UCSD-AML1 (cell line): ENCODE results near the gene BAIAP2.

Experiments
- DNase-seq: peaks from one replicate; lab custom pipeline; 2025; ENCODE audit not compliant: unreplicated experiment; lab: John Stamatoyannopoulos, UW

BAIAP2 gene

GRCh38 chr17:81034779-81035520, at the start of gene BAIAP2:
TSS of gene BAIAP2 (plus strand) at chr17:81035151. CDS start at chr17:81035255, 104 bp downstream.
- DNase-seq, result peak; percentile 96

GRCh38 chr17:80986046-80986445, 48.9 kb upstream of the BAIAP2 start:
- DNase-seq, result no peak

DNA sequence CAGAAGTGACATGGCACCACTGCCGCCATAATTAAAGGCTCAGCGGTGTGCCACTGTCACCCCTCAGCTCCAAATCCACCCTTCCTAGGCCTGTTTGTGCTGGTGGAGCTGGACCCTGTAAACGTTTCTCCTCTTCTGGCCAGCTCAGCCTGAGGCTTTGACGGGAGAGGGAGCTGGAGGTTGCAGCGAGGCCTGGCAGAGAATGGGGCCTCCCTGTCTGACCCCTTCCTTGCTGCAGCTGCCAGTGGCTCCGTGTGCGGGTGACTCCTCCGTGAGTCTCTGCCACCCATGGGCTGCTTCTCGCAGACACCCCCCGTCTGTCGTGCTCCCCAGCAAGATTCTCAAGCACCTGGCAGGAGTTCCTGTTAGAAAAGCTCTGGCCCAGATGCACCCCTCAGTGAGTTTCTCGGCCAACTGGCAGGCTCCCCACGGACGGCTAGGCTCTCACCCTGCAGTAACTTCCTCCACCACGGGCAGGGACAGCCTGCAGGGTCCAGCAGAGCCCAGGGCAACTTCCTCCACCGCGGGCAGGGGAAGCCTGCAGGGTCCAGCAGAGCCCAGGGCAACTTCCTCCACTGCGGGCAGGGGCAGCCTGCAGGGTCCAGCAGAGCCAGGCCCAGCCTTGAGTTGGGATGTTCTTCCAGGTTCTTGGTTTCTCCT, 48.0 kb upstream of the BAIAP2 start:
- peak; percentile 60 for DNase-seq

- DNase-seq, result no peak
Measured at GRCh38 chr17:80987941-80988461, 47.0 kb upstream of the BAIAP2 start.

- DNase-seq, result no peak
Measured at GRCh38 chr17:80989586-80989913, 45.4 kb upstream of the BAIAP2 start.

GRCh38 chr17:80990921-80991644, 43.9 kb upstream of the BAIAP2 start:
- no peak for DNase-seq

- DNase-seq, result peak; percentile 85
Measured at GRCh38 chr17:80991645-80992076, 43.3 kb upstream of the BAIAP2 start, which contains the start of gene CHMP6. TSS of gene CHMP6 (plus strand) at chr17:80991841. CDS start at chr17:80991919, 78 bp downstream.

DNA sequence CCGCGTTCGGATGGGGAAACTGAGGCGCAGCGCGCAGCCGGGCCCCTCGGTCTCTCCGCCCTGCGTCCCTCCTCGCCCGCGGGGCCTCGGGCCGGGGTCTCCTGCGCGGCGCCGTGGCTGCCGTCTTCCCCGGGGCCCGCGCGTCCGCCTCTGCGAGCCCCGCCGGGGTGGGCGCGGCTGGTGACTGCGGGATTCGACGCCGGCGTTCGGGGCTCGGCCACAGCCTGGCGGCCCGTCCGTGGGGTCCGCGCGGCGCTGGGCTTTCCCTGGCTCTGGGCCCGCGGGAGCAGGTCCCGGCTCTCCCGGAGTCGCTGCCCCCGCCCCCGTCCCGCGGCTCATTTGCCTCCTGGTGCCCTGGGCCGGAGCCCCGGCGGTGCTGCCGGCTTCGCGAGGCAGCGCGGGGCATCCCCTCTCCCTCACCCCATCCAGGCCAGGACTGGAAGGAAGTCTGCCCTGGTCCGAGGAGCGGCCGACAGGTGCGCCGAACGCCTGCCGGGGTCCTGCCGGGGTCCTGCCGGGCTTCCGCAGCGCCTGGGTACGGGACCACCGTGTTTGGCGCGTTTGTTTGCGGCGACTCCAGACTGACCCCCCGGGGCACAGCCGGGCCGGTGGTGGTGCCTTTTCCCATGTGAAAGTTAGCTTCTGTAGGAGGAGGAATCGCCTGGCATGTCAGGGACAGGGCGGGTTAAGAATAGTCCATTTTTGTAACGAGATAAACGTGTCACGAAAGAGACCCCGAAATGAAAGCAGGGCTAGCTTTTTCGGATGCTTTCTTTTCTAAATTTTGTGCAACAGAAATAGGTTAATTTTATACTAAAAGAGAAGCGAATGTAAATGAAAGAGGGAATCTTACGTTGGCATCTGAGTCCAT, 42.6 kb upstream of the BAIAP2 start:
- DNase-seq, result no peak

DNA sequence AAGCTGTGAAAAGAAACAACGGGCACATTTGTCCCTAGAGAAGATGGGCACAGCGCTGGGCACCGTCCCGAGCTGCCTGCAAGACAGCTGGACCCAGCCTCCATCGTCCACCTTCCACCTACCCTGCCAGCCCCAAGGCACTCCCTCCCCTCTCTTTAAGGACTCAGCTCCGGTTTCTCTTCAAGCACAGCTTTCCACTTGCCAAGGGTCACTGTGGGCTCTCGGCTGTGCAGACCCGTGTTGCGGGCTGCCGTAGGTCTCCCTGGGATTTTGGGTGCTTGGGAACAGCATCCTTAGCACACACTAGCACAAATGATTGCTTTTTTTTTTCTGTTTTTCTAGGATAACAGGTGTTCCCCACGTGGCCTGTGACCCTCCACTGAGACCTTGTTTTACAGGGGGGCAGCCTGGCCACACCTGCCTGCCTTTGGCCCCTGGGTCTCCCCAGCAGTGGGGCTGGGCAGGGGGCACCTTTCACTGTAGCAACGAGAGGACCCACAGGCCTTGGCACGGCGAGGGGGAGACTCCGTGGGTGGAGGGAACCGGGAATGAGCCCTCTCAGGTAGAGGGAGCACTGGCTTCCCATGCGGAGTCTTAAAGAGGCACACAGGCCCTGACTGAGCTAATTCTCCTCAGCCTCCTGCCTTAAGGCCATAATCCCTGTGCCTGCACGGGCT, 41.9 kb upstream of the BAIAP2 start:
- no peak for DNase-seq

DNA sequence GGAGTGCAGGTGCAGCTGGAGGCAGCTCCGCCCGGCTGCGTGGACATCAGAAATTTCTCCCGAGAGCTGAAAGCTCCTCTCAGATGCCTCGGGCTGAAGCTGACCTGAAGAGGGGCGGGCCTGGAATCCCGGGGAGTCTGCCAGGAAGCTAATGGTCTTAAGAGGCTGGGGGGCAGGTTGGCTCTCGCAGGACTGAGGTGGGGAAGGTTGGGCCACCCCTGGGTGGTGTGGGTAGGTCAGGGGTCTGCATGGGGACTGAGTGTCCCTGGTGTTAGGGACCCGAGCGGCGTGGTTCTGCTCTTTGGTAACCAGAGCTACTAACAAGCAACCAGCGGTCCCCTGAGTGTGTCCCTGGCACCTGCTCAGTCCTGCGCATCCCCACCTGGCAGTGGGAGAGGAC, 39.8 kb upstream of the BAIAP2 start:
- no peak for DNase-seq

DNA sequence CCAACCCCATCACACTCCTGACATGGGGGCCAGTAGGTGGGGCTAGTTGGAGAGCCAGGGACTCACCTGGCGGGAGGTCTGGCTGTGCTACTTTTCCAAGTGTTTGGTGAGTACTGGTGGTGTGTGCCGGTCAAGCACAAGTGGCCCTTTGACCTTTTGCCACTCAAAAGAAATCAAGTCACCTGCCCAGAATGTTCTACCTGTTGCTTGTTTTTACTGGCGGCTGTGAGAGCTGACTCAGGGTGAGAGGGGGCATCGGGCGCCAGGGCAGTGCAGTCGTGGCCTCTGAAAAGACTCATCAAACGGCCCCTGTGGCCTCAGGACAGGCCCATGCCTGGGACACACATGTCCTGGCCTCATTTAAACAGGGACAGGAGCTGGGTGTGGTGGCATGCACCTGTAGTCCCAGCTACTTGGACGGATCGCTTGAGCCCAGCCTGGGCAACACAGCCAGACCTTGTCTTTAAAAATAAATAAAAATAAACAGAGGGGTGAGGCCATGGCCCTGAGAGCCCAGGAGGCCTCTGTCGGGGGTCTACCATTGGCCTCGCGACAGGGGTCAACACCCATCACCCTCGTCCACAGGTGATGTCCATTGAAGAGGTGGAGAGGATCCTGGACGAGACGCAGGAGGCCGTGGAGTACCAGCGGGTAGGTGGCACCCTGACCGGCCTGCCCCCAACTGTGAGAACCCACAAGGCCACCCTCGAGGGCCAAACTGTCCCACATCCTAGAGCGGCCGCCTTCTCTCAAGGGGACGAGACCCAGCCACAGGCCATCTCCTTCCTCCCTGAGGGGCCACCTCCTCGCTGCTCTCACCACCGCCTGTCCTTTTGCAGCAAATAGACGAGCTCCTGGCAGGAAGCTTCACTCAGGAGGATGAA, 38.3 kb upstream of the BAIAP2 start:
- DNase-seq, result no peak

DNA sequence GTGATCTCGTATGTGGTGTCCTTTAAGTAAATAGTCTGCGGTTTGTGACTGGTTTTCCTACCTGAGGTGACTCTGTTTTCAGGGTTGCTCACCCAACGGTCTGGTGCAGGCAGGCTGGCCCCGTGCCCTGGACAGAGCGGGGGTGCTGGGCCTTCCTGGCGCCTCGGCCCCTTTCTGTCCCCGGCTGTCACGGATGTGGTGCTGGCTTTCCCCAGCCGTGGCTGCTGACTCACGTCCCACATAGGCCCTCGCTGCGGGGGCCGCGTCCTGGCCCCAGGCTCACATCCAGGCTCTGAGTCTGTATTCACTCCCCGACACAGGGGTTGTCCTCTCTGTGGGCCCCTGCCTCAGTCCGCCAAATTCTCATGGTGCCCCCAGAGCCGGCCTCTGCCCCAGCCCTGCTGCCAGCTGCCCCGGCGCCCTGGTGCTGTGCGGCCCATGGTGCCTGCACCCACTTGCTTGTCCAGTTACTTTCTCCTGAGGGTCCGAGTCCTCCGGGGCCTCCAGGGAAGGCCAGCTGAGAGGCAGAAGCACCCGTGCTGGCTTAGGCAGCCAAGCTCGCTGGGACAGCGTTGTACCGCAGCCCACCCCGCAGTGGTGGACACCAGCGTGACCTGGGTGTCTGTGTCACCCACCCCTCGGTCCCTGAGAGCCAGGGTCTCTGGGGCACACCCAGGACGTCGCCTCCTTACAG, 37.4 kb upstream of the BAIAP2 start:
- peak; percentile 80 for DNase-seq

DNA sequence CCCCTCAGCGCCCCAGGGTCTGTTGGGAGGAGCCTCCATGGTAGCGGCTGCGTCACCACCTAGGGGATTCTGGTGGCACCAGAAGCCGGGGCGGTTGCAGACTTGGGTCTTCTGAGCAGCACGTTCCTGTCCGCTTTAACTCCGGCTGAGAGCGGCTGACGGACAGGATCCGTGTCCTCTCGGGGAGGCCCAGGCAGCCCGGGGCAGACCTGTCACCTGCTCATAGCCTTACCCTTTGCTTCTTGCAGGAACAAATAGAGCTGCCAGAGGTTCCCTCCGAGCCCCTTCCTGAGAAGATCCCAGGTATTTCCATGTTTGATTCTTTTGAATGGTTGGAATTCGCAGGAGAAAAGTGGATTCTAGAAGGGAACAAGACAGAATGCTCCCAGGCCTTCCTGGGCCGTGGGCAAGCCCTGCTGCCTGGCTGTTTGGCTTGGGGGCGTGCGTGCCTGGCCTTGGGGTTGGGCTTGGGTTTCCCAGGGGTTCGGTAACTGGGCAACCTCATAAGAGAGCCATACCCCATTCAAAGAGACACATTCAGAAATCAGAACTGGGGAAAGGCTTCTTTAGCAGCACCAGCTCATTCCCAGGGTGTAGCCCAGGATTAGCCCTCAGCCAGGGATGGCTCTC, 36.7 kb upstream of the BAIAP2 start:
- no peak for DNase-seq

DNA sequence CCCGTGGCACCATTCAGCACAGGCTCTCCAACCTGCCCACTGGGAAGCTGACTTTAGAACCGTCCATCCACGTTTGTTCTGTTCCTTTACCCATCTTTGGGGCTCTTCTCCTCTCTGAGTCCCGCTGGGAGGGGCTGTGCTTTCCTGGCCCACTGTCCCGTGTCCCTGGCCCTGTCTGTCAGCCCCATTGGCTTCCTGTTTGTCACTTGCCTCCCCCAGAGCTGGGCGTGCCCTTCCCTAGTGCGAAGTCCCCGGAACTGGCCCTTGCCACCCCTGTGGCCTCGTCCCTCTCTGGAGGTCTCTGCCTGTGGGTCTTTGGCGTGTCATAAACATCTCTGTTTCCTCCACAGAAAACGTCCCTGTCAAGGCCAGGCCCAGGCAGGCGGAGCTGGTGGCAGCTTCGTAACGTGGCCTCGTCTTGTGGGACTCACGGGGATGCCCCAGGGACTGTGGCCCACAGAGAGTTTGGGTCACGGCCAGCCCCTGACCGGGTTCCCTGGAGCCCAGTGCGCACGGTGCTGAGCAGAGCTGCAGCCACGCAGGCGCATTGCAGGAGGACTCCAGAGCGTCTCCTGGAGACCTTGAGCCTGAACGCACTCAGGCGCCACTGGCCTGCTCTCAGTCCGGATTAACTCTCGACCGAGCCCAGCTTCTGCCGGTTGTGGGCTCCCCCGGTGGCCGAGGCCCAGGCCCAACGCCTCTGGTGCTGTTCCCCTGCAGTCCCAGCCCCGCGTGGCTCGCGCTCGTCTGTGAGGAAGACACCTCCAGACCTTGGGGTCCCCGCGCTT, 36.0 kb upstream of the BAIAP2 start:
- no peak for DNase-seq

DNA sequence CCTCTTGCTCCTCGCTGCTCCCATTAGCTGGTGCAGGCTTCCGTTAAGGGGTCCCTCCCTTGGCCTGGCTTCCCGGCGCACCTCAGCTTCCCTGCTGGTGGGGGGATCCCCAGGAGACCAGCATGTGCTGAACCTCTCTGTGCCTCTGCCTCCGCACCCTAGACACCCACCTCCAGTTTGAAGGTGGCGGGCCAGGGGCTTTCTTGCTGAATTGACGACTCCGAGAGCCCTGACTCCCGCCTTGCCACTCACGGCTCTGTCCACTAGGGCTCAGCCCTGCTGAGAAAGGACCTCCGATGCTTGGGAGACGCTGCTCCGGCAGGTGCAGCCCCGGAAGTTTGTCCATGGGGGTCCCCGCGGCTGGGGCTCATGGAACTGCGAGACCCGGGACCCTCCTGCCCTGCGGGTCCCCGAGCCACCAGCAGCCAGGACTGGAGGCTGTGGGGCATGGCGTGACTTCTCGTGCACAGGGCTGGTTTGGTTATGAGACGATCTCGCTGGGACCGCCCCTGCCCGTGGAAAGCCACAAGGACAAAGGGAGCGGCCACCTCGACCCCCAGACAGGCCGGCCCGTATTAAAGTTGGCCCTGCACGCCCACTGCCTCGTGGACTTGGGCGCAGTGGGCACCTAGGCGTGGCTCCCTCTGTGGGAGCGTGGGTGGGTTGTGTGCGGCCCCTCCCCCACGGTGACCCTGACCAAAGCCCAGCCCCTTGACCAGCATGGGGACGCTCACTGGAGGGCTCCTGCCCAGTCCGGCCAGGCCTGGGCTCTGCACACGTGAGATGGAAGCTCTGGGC, 35.2 kb upstream of the BAIAP2 start:
- no peak for DNase-seq

DNA sequence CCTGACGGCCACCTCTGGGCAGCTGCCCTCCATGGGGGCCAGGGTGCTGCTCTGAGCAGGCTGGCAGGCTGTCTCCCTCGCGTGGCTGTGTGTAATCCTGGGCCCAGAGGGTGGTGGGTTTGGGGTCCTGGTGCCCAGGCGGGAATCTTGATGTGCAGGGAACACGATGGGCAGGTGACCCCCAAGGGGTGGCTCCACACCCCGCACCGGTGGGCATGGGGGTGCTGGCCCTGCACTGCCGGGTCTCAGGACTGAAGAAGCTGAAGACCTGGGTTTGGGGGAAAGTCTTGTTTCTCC, 34.7 kb upstream of the BAIAP2 start:
- no peak for DNase-seq
